HG03045 (cell line): ENCODE measurements around the gene NVL.
"Not testable (repeated sequence)": the region's sequence is repeated elsewhere in the genome, so short reads cannot be mapped to it uniquely, and the experiment has no call there.

Source experiments
- ATAC-seq: cut with Tn5 transposase; IDR thresholded peaks from one replicate; pipeline ENCODE4 v1.9.1; 2021; ENCODE audit warnings: mild to moderate bottlenecking, moderate library complexity; ENCODE audit not compliant: unreplicated experiment

The NVL gene

DNA sequence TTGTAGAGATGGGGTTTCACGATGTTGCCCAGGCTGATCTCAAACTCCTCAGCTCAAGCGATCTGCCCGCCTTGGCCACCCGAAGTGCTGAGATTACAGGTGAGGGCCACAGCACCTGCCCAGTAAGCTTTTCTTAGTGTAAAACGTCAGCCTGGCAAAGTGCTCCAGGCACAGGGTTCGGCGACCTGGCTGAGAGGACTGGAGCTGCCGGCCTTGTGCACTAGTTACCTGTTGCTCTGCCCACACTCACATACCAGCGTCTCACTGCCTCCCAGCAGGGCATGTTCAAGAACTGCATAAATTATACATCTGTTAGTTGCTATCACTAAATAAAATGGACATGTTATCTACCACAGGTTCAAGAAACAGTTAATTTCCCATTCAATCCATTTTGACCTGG lies 91.8 kb downstream of the NVL start:
- no peak for ATAC-seq

DNA sequence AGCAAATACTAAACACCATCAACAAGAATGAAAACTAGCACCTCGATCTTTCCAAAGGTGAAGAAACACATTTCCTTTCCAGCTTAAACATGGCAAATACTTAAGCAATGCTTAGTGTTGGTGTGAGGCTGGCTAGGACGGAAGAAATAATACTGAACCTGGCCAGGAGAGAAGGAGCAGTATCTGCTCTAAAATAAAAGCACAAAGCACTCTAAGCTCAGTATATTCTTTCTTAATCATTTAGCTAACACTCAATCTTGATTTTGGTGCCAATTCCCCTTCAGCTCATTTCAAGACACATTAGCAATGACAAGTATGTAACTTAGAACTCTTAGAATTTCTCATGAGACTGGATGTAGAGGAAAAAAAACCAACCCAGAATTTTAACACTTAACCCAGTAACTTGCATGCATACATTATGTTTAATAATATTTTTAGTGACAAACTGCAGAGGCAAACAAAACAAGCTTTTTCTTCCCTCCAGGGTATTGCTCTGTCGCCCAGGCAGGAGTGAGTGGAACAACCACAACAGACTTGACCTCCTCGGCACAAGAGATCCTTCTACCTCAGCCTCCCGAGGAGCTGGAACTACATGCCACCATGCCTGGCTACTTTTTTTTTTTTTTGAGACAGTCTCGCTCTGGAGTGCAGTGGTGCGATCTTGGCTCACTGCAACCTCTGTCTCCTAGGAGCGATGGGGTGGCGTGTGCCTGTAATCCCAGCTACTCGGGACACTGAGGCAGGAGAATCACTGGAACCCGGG lies 92.7 kb downstream of the NVL start:
- ATAC-seq = no peak

DNA sequence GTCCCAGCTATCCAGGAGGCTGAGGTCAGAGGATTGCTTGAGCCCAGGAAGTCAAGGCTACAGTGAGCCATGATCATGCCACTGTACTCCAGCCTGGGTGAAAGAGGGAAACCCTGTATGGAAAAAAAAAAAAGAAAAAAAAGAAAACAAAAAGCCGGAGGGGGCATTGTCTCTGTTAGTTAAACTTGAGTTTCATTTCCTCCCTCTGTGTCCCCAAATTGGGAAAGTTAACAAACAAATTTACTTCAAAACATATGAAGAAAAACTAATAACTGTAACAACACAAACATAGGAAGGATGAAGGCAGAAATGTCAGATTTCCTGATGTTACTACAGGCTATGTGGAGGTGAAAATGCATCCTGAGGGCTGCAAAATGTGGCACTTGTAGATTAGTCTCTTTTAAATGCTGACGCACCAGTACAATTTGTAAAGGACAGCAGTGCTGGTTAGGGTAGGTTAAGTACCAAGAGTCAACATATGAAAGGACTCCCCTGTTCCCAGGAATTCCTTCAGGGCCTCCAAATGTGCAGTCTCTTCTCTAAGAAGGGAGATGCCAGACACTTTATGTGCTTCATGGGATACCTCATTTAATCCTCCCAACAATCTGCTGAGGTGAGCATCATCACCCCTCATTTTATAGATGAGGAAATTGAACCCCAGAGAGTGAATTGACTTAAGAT lies 94.0 kb downstream of the NVL start:
- ATAC-seq = no peak

DNA sequence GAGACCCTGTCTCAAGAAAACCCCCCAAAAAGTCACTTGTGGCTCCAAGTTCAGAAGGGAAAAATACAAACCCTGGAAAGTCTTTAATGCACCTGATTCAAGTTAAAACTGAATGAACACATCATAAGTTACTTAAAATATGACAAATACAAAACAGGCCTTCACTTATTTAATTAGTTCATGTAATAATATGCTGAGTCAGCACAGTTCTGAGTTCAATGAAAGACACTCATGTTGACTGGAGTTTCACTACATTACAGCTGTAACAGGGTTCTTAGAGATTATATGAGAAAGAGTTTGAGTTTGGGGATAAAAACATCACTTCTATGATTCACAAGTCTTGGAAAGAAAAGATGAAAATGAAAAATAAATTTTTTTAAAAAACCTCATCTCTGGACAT lies 96.0 kb downstream of the NVL start:
- no peak for ATAC-seq

DNA sequence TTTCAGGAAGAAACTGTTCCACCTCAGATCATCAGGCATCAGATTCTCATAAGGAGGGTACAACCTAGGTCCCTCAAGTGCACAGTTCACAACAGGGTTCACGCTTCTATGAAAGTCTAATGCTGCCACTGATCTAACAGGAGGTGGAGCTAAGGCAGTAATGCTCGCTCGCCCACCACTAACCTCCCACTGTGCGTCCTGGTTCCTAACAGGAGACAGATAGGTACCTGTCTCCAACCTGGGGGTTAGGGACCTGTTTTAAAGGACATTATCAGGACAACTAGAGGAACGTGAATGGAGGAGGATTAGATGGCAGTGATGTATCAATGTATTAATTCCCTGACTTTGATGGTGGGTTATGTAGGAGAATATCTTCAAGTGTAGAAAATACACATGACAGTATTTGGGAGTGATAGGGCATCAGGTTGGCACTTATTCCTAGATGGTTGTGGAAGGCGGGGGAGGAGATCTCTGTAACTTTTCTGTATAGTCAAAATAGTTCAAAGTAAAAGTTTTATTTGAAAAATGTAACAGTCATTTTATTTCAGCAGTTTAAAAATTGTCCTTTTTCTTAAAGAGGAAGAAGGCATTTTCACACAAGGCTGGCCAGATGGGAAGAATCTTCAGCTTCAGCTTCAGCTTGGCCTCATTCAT lies 103.0 kb downstream of the NVL start:
- ATAC-seq = no peak

DNA sequence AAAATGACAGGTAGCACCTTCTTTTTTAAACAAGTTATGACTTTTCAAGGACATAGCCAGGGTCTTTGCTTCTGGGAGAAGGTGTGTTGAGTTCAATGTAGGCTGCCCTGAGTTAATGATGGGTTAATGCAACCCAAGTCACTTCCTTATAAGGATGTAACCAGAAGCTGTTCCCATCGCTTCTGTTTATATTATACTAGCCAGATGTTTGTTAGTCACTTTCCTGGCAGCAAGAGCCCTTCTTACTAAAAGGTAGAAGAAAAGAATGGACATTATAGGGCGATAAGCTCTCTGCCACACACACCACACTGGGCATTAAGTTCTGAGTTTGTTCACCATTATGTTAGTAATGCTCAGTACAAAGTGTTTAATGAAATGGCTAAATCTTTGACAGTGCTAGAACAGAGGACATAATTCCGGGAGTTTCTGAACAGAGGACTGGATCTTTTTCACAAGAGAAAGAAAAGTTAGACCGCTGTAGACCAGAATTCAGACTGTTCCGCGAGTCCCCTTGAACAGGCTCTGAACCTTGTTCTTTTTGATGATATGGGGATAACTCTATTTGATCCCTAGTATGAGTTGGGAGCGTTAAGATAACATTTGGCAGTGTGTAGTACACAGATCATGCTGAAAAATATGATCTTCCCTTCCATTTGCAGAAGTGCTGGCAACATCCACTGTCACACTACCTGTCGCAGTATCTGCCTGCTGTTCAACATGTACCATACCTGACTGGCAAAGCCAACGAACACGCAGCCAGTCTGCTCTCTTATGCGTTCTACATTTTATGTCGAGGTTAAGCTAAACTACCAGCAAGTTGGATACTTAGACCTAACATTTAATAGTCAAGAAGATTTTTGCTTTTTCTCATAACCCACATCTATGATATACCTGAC lies 105.9 kb downstream of the NVL start:
- no peak for ATAC-seq

DNA sequence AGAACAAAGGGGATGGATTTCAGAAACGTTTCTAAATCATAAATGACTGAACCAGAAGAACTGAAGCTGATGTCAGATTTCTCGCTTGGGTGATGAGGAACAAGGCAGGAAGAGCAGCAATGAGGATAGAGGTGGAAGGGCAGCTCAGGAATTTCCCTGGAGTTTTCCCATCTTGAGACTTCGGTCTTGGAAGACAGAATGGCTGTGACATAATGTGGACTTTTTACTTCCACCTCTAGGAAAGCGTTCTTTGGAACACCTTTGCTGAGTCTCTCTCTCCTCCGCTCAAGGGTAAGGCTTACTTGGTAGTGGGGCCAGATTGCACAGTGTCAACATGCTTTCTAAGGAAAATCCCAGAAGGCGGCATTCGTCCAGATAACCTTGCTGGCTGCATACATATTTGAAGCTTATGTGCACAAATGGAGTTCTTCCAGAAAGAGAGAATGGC lies 110.3 kb downstream of the NVL start:
- ATAC-seq = no peak

DNA sequence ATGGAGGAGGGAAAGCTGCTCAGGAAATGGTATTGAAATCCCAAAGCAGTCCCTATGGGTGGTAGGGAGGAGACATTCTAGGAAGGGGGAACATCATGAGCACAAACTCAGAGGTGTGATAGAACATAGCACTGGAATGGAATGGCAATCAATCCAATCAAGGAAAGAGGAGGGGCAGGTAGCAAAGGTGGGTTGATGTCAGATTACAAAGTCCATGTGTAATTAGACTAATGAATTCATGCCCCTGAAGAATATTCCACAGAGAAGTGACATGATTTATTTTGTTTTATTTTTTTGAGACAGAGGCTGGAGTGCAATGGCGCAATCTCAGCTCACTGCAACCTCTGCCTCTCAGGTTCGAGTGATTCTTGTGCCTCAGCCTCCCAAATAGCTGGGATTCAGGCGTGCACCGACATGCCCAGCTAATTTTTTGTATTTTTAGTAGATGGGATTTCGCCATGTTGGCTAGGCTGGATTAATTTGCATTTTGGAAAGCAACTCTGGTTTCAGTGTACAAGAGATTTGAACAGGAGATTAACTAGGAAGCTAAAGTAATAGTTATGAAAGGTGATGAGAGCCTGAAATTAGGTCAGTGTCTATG lies 110.9 kb downstream of the NVL start:
- ATAC-seq = no peak

DNA sequence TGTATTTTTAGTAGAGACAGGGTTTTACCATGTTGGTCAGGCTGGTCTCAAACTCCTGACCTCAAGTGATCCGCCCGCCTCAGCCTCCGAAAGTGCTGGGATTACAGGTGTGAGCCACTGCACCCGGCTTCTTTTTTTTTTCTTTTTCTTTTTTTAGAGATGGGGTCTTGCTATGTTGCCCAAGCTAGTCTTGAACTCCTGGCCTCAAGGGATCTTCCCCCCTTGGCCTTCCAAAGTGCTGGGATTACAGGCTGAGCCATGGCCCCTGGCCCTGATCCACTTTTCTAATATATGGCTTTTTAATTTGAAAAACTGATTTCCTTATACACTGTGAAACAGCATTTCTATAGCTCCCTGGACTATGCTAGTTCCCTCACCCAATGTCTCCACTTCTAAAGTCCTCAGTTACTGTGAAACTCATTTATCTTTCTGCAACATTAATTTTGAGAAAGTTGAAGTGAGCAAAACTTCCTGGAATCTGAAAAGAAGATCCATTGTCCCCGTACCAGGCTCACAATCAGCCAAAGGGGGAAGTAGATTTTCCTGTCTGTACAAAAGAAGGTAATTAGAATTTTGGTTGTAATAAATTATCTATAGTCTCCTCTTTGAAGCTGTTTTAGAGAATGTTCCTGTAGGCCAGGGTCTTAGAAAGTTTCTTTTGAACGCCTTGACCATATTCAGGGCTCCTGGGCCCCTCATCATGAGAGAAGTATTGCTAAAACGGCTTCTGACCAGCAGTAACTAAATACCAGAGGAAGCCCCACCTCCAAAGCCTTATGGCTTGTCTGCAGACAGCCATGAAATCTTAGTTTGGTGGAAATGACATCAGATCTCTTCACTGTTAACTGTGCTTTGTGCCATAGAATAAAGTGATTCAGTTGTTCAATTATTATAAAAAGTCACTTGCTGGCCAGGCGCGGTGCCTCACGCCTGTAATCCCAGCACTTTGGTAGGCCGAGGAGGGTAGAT lies 112.0 kb downstream of the NVL start:
- no peak for ATAC-seq

DNA sequence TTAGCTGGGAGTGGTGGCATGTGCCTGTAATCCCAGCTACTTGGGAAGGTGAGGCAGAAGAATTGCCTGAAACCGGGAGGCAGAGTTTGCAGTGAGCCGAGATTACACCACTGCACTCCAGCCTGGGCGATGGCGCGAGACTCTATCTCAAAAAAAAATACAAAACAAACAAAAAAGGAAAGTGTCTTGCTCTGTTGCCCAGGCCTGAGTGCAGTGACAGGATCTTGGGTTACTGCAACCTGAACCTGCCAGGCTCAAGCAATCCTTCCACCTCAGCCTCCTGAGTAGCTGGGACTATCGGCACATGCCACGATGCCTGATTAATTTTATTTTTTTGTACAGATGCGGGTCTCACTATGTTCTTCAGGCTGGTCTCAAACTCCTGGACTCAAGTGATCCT lies 113.6 kb downstream of the NVL start:
- ATAC-seq = no peak

DNA sequence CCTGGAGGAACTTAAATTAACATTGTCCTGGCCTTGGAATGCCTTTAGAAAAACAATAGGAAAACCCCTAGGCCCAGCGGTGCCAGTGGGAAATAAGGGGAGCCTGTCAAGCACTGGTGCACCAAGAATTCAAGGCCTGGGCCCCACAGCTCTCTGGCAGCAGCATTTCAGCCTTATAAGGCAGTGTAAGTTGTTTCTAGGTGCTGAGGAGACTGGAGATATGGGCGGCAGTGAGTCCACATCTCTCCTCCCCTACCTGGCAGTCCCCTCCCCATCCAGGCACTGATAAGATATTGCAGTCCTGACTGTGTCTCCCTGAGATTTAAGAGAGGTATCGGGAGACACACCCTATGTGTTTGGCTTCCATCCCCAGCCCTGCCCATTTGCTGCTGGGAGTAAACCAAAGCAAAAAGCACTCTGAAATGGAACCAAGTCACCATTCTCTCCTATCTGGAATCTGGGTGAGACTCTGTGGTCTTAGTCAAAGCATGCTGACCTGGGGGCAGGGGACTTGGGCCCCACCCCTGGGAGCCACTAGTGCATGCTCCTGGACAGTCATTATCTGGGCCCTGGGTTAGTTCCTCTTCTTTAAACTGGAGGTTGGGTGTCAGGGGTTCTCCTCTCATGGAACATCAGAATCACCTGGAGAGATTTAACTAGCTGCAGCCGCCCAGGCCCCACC lies 116.4 kb downstream of the NVL start:
- ATAC-seq = no peak

DNA sequence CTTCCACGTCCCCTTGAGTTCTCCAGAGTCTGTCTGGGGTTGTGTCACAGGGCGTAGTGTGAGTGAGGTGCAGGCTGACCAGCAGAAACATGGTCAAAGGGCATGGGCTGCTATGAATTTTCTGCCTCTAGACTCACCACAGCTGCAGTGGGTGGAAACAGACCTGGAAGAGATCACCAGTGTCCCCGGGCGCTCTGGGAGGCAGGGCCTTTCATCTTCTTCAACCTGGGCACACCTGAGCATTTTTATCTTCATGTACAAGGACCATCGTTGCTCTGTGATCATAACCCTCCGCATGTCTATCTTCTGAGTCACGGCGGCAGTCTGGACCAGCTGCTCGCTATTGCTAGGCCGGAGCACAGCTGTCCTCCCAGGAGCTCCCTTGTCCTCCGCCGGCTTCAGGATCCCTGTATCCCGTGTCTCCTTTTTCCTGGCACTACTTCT lies 117.3 kb downstream of the NVL start:
- no peak for ATAC-seq

DNA sequence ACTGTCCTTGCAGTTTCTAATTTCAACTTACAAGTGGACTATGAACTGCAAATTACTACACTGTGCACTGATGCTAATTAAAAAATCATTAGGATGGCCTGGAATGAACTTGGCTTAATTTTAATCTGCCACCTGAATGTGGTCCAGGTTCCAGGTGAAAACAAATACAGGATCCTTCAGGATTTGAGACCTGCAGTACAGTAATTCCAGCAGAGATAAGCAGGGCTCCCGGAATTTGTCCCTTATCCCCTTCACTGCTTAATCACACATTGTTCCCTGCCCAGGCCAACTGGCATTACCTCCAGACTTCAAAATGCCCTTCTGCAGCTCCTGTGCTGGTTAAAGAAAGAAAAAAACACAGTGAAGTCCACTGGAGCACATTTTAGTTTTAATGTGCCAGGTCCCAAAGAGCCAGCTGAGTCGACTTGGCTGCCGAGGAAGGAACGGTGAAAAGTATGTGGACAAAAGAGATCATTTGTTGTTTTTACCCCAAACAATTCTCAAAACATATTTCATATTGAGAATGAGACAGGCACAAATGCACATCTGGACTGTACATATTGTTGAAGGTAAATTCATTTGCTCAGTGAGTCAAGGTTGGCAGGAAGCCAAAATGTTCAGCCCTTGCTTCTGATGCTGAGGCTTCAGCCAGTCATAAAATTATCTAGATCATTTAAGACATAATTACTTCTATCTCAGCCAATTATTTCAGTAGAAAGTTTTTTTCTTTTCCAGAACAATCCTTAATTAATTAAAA lies 118.6 kb downstream of the NVL start:
- no peak for ATAC-seq

DNA sequence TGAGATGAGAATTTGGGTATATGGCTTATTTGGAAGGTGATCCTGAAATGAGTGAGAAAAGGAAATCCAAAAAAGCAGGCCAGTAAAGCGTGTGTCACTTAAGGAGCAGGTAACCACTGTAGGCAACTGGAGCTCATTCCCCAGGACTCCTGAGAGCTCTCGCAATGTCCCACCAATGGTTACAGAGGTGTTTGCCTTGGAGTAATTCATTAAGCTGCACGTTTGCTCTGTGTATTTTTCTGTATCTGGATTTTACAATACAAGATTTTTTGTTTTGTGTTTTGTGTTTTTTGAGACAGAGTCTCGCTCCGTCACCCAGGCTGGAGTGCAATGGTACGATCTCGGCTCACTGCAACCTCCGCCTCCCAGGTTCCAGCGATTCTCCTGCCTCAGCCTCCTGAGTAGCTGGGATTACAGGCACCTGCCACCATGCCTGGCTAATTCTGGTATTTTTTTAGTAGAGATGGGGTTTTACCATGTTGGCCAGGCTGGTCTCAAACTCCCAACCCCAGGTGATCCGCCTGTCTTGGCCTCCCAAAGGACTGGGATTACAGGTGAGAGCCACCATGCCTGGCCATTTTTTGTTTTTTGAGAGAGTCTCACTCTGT lies 123.9 kb downstream of the NVL start:
- not testable (repeated sequence) for ATAC-seq

DNA sequence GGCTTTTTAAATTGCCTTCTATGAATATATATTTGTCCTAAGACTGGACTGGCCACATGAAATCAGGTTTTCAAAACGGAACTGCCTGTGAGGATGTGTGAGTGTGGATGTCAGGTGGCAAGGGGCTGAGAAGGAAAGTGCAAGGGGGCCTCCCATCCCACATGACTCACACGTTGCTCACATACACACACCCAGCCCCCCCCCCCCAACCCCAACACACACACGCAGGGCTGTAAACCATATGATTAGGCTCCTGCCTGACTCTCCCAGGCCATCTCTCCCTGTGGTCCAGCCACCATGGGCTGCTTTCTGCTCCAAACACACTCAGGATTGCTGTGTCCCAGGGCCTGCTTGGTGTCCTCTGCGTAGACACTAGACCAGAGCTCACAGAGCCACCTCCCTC lies 124.5 kb downstream of the NVL start:
- no peak for ATAC-seq

DNA sequence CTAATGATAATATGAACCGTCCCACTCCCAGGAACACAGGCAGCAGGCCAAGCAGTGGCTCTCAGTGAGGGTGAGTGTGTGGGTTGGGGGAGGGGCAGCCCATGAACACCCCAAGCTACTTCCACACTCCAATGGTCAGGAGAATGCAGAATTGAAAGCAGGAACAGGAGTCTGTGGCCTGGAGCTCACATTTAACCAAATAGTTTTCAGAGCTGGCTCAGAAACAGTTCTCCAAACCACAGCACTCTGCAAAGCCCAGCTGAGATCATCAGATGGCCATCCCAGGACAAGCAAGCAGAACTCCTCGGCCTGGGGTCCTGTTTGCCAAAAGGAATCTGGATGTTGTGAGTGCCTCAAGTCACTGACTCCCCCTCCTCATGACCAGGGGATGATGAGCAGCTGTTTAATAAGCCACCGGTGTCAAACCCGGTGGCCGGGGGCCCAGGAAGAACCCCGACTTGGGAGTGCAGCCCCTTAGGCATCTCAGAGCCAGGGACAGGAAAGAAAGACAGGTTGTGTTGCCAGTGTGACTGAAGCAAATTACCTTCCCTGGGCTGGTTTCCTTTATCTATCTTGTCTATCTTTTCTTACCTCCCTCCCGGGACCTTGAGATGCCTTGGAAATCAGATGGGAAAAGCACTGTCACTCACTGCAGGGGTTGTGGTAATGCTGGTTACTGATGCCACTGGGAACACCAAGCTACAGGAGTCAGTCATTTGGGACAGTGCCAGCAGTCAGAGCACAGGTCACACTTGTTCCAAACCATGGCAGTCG lies 126.5 kb downstream of the NVL start:
- ATAC-seq = no peak

DNA sequence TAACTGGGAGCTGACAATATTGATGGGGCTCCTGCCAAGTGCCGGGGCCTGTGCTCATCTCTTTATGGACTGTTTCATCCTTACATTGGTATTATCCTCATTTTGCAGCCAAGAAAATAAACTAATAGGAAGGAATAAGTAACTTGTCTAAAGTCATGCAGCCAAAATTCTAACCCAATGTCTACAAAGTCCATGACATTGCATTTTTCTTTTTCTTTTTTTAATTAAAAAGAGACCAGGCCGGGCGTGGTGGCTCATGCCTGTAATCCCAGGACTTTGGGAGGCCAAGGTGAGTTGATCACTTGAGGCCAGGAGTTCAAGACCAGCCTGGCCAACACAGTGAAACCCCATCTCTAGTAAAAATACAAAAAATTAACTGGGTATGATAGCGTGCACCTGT lies 128.1 kb downstream of the NVL start:
- no peak for ATAC-seq
